Measurements from ENCODE around the gene SMARCAL1.

DNA sequence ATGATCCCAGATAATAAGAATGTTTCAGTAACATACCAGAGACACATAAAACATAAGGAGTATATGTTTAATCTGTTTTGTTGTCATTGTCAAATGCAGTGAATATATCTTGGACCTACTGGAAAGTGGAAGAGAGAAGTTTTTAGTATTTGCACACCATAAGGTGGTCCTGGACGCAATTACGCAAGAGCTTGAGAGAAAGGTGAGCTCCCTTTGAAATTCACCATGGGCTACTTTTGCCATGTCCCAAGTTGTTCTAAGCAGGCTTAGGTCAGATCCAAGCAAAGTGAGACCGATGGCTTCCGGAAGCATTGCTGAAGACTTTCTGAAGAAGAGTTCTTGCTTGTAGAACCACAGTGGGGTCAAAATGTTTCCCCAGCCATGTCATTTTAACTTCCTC, 55.6 kb downstream of the SMARCAL1 start:
- TF ChIP-seq, protein P1, sequence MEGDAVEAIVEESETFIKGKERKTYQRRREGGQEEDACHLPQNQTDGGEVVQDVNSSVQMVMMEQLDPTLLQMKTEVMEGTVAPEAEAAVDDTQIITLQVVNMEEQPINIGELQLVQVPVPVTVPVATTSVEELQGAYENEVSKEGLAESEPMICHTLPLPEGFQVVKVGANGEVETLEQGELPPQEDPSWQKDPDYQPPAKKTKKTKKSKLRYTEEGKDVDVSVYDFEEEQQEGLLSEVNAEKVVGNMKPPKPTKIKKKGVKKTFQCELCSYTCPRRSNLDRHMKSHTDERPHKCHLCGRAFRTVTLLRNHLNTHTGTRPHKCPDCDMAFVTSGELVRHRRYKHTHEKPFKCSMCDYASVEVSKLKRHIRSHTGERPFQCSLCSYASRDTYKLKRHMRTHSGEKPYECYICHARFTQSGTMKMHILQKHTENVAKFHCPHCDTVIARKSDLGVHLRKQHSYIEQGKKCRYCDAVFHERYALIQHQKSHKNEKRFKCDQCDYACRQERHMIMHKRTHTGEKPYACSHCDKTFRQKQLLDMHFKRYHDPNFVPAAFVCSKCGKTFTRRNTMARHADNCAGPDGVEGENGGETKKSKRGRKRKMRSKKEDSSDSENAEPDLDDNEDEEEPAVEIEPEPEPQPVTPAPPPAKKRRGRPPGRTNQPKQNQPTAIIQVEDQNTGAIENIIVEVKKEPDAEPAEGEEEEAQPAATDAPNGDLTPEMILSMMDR (conservative IDR thresholded peaks at IDR 0.05), result no peak
- TF ChIP-seq EZH2 (IDR thresholded peaks at IDR 0.05; ENCODE audit: low read depth), result no peak

All from PC-9 (cell line).